Duodenal mucosa (tissue), 2 donors: ENCODE measurements around the gene ARHGAP22.

Source experiments
- H3K27ac ChIP-seq: one replicate; pipeline ENCODE4 v1.7.0; 2013; ENCODE audit warnings: low read depth, low read length
- H3K27me3 ChIP-seq, 2 donors: one replicate each; pipeline ENCODE4 v1.7.0; 2013; ENCODE audit warnings: low read length in 2 of 2, control low read depth in 1 of 2; ENCODE audit not compliant: insufficient read depth in 2 of 2, control insufficient read depth in 1 of 2
- H3K36me3 ChIP-seq, 2 donors: one replicate each; pipeline ENCODE4 v1.7.0; 2013; ENCODE audit warnings: low read length in 2 of 2, control low read depth in 1 of 2; ENCODE audit not compliant: insufficient read depth in 2 of 2, control insufficient read depth in 1 of 2
- H3K4me1 ChIP-seq, 2 donors: one replicate each; pipeline ENCODE4 v1.7.0; 2013; ENCODE audit warnings: low read length in 2 of 2, control low read depth in 1 of 2; ENCODE audit not compliant: insufficient read depth in 2 of 2, control insufficient read depth in 1 of 2
- H3K4me3 ChIP-seq, 2 donors: one replicate each; pipeline ENCODE4 v1.7.0; 2013; ENCODE audit warnings: low read length in 2 of 2, low read depth in 1 of 2
- H3K9ac ChIP-seq, 2 donors: one replicate each; pipeline ENCODE4 v1.7.0; 2013; ENCODE audit warnings: low read length in 2 of 2, low read depth in 1 of 2
- H3K9me3 ChIP-seq, 2 donors: one replicate each; pipeline ENCODE4 v1.7.0; 2013; ENCODE audit warnings: low read length in 2 of 2, control low read depth in 1 of 2; ENCODE audit not compliant: control insufficient read depth in 1 of 2

ARHGAP22 gene

DNA sequence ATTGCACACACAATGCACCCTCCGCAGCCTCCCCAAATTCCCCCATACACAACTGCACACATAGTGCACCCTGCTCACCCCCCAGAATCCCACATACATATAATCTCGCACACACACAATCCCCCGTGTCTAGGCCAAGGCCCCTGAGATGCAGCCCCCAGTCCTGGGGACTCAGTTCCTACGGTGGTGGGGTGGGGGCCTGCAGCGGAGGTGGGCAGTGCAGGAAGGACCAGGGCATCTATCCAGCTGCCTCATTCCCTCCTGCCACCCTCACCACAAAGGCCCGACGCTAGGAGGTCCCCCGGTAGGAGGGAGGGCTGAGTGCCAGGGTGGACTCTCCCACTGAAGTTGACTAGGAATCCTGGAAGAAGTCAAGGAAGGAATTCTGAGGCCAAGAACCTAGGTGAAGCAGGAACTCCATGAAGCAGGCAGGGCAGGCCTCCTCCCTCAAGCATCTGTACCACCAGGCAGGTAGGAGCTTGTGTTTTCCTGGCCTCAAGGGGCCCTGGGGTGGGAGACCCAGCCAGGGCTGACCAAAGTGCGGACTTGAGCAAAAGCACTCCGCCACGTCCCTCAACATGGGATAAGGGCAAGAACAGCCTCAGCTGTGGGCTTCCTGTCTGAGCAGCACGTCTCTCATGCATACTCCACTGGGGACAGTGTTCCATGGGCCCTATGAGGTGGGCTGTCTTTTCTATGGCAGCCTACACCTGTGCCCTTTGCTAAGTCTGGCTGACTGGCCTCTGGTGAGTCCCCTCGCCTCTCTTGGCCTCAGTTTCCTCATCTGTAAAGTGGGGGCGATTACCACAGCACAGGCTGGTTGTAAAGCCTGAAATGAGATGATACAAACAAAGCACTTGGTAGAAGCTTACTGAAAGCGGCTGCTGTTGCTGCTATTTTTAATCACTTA, 152.6 kb downstream of the ARHGAP22 start:
- H3K27ac ChIP-seq, result no peak overlapping the region
- no peak overlapping the region for H3K9ac ChIP-seq
- H3K9me3 ChIP-seq, result no peaks in the 10 kb centered on the region
- peaks cover 0 to 5% of the 10 kb centered on the region in 2 donors for H3K4me1 ChIP-seq
- H3K36me3 ChIP-seq, result no peaks in the 10 kb centered on the region
- H3K4me3 ChIP-seq, result no peak overlapping the region
- H3K27me3 ChIP-seq, result no peaks in the 10 kb centered on the region

- Histone ChIP-seq H3K4me1 (no peaks in the 10 kb centered on the region), H3K4me3 (no peak overlapping the region), H3K27me3 (no peaks in the 10 kb centered on the region)
Observed at GRCh38 chr10:48450741-48451466, 154.0 kb downstream of the ARHGAP22 start.

DNA sequence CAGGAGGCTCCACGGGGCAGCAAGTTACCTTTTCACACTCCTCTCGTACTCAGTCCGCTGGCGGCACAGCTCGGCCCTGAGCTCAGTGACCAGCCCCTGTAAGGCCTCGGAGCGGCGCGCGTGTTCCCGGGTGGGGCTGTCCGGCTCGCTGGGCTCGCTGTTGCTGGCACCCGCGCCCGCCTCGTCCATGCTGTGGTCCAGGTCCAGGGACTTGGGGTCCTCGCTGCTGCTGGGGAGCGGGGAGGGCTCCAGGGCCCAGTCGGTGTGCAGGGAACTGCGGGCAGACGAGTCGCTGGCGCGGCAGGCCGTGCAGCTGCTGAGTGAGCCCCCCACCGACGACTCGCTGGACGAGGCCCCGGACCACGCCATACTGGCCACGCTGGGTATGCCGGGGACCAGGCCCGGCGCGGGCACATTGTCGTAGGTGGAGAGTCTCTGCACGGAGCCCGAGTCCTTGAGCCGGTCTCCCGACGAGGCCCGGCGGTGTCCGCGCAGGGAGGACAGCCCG, 154.6 kb downstream of the ARHGAP22 start:
- no peaks in the 10 kb centered on the region for H3K4me1 ChIP-seq
- no peaks in the 10 kb centered on the region for H3K9me3 ChIP-seq
- H3K27ac ChIP-seq, result no peak overlapping the region
- no peak overlapping the region for H3K4me3 ChIP-seq
- H3K27me3 ChIP-seq, result no peaks in the 10 kb centered on the region
- no peaks in the 10 kb centered on the region for H3K36me3 ChIP-seq
- no peak overlapping the region for H3K9ac ChIP-seq

More at GRCh38 chr10:48450741-48451466, 154.0 kb downstream of the ARHGAP22 start:
- Histone ChIP-seq H3K27ac (no peak overlapping the region), H3K9me3 (no peaks in the 10 kb centered on the region), H3K9ac (no peak overlapping the region), H3K36me3 (no peaks in the 10 kb centered on the region)

DNA sequence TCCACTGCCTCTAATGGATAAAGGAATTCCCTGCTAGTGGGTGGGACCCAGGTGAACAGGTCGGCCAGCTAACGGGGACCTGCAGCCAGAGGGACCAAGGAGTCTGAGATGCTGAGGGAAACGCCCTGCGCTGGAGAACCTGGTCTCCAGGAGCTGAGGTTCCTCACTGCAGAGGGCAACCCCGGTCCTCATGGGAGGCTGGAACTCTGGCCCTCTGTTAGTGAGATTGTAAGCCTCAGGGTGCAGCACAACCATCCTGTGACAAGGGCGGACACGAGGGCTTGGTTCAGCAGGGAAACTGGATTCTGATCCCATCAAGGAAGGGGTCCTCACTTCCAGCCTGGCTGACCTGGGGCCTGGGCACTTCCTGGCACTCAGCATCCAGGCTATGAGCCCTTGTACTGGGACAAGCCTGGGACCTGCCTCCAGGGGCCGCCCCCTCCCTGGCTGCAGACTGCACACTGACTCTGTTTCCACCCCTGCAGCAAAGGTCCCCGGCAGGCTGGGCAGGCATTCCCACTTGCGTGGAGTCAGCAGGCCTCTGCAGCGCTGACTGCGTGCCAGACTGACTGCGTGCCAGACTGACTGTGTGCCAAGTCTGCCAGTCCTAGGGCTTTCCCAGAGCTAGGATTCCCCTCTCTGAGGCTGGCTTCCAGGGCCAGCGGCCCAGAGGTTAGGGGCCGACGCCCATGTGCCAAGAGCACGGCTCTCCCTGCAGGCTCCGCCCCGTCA, 155.2 kb downstream of the ARHGAP22 start:
- Histone ChIP-seq H3K9ac (no peak overlapping the region), H3K27me3 (no peaks in the 10 kb centered on the region), H3K4me3 (no peak overlapping the region), H3K27ac (no peak overlapping the region), H3K36me3 (no peaks in the 10 kb centered on the region), H3K9me3 (no peaks in the 10 kb centered on the region), H3K4me1 (no peaks in the 10 kb centered on the region)

DNA sequence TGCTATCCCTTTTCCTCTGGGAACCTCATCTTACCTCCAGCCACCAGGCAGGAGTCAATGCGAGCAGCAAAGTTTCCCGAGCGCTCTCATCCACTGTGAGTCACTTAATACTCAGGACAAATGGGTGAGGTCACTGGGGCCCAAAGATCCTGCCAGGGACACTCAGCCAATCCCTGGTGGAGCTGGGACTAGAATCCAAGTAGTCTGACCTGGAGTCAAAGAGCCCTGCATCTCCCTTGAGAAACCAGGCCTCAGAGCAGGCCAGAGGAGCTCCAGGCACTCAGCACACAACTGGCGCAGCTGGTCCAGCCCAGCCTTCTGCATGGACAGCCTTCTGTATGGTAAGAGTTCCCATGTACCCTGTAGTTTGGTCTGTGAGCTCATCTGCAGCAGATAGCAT, 156.1 kb downstream of the ARHGAP22 start:
- no peaks in the 10 kb centered on the region for H3K36me3 ChIP-seq
- no peak overlapping the region for H3K4me3 ChIP-seq
- no peak overlapping the region for H3K27ac ChIP-seq
- no peaks in the 10 kb centered on the region for H3K27me3 ChIP-seq
- no peaks in the 10 kb centered on the region for H3K4me1 ChIP-seq
- no peak overlapping the region for H3K9ac ChIP-seq
- no peaks in the 10 kb centered on the region for H3K9me3 ChIP-seq

DNA sequence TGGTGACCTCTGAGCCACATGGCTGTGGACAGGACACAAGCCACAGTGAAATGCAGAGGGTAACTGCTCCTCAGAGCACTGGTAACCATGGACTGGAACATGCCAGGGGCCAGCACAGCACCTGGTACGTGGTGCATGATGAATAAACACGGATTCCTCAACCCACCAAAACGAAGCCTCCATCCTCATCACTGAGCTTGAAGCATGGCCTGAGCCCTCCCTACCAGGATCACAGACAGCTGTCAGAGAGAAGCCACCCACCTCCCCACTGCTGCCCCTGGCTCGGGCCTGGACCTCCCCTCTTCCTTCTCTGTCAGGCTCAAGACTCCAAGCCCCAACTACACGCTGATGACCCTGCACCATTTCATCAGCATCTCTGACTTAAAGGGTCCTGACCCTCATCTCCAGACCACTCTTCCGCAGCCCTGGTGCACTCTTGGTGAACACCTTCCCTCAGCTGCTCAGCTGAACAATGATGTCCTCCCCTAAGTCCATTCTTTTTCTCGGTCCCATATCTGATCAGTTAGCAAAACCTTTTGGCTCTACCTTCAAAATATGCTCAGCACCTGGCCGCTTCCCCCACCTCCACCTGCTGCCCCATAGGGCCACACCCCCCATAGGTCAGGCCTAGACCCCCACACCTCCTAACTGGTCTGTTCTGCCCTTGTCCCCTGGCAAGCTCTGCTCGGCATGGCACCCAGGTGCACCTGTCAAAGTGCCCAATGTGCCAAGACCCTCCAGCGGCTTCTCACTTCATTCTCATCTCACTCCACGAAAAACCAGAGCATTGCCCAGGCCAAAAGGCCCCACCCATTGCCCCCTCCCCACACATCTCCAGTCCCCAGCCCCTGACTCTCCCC, 157.3 kb downstream of the ARHGAP22 start:
- no peak overlapping the region for H3K27ac ChIP-seq
- no peaks in the 10 kb centered on the region for H3K9me3 ChIP-seq
- H3K36me3 ChIP-seq, result no peaks in the 10 kb centered on the region
- H3K4me1 ChIP-seq, result no peaks in the 10 kb centered on the region
- H3K4me3 ChIP-seq, result no peak overlapping the region
- H3K27me3 ChIP-seq, result no peaks in the 10 kb centered on the region
- no peak overlapping the region for H3K9ac ChIP-seq

DNA sequence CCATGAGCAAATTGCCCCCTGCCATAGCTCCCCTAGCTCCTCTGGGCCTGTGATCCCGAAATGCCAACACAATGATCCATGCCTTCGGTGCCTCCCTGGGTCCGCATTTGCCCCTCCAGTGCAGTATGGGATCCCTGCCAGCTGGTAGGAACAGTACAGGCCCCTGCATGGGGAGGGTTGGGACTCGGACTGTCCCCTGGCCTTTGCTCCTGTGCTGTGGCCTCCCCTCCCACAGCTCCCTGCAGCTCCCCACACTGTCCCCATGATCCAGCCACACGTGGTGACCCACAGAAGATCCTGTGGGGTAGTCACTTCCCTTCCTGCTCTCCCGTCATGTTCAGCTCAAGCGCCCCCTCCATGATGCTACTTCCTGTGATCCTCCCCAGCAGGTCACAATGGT, 158.1 kb downstream of the ARHGAP22 start:
- Histone ChIP-seq H3K27me3 (no peaks in the 10 kb centered on the region), H3K9ac (no peak overlapping the region), H3K9me3 (no peaks in the 10 kb centered on the region), H3K4me3 (no peak overlapping the region), H3K4me1 (no peaks in the 10 kb centered on the region), H3K27ac (no peak overlapping the region), H3K36me3 (no peaks in the 10 kb centered on the region)

GRCh38 chr10:48445932-48446331, 158.9 kb downstream of the ARHGAP22 start:
- no peak overlapping the region for H3K4me3 ChIP-seq
- H3K4me1 ChIP-seq, result no peaks in the 10 kb centered on the region
- no peaks in the 10 kb centered on the region for H3K27me3 ChIP-seq
- H3K27ac ChIP-seq, result no peak overlapping the region
- H3K9ac ChIP-seq, result no peak overlapping the region
- no peaks in the 10 kb centered on the region for H3K36me3 ChIP-seq
- no peaks in the 10 kb centered on the region for H3K9me3 ChIP-seq
